ENCODE data around the gene POTEJ. TPM values are rescaled to one million over a fixed set of nuclear protein-coding genes. Genes with fewer than 3 reads are reported as not detected.
"Not testable (repeated sequence)": the region's sequence is repeated elsewhere in the genome, so short reads cannot be mapped to it uniquely, and the experiment has no call there.

Gene POTEJ
- total RNA-seq, 1 experiment from 2014 or later: not detected

- H3K4me1 Mint-ChIP-seq; H3K4me2 ChIP-seq (ENCODE audit: insufficient read depth, insufficient read length, low read length); H2BK15ac ChIP-seq (ENCODE audit: low read depth, low read length); H2AK5ac ChIP-seq (ENCODE audit: insufficient read length, low read length); H3K27ac Mint-ChIP-seq; H3K4me3 Mint-ChIP-seq; H4K8ac ChIP-seq (replicated peaks; ENCODE audit: insufficient read length, low read depth, low read length); H3K14ac ChIP-seq (ENCODE audit: insufficient read depth, low read length); H3K27ac ChIP-seq (ENCODE audit: insufficient read length, low read depth, low read length); H4K91ac ChIP-seq (ENCODE audit: insufficient read length, low read depth, low read length); H3K4ac ChIP-seq (ENCODE audit: low read depth, low read length); H3T11ph ChIP-seq (ENCODE audit: low read length); H4K20me1 ChIP-seq (ENCODE audit: control insufficient read depth, insufficient read depth, insufficient read length); H3K23me2 ChIP-seq (ENCODE audit: insufficient read length, low read depth, low read length, poor library complexity, severe bottlenecking); H3K9ac ChIP-seq (ENCODE audit: extremely low read depth, insufficient read length, low read length); H3K9me3 ChIP-seq (ENCODE audit: control insufficient read depth, low read depth, low read length); H3K79me1 ChIP-seq (ENCODE audit: insufficient read depth, low read depth, low read length, poor library complexity, severe bottlenecking); H3K56ac ChIP-seq (ENCODE audit: insufficient read length, low read depth, low read length); H3K9me3 Mint-ChIP-seq; H3K23ac ChIP-seq (ENCODE audit: insufficient read length, low read depth, low read length); H4K5ac ChIP-seq (ENCODE audit: insufficient read length, low read depth, low read length); H2BK12ac ChIP-seq (ENCODE audit: insufficient read length, low read depth, low read length); DNase-seq; H3K36me3 Mint-ChIP-seq (ENCODE audit: insufficient read depth in 1 of 3, low read depth in 3 of 3); H3K27me3 Mint-ChIP-seq (ENCODE audit: low read depth); H3K79me2 ChIP-seq (ENCODE audit: insufficient read depth, low read length); H2BK120ac ChIP-seq (ENCODE audit: low read depth, low read length, poor library complexity, severe bottlenecking); H2BK5ac ChIP-seq (ENCODE audit: insufficient read length, low read length); H2BK20ac ChIP-seq (ENCODE audit: low read depth, low read length, poor library complexity, severe bottlenecking); H2AFZ ChIP-seq (ENCODE audit: low read length); H3K27me3 ChIP-seq (ENCODE audit: insufficient read depth, low read length); H3K18ac ChIP-seq (ENCODE audit: insufficient read length, low read depth, low read length); H3K4me1 ChIP-seq (ENCODE audit: insufficient read depth, low read length): not testable (repeated sequence)
- WGBS (ENCODE audit: extremely low coverage, insufficient read length, low lambda C conversion rate): no CpG with 5 or more reads among the region's 4 CpGs
Measured at GRCh38 chr2:130584726-130585125, 26.5 kb upstream of the POTEJ start.

DNA sequence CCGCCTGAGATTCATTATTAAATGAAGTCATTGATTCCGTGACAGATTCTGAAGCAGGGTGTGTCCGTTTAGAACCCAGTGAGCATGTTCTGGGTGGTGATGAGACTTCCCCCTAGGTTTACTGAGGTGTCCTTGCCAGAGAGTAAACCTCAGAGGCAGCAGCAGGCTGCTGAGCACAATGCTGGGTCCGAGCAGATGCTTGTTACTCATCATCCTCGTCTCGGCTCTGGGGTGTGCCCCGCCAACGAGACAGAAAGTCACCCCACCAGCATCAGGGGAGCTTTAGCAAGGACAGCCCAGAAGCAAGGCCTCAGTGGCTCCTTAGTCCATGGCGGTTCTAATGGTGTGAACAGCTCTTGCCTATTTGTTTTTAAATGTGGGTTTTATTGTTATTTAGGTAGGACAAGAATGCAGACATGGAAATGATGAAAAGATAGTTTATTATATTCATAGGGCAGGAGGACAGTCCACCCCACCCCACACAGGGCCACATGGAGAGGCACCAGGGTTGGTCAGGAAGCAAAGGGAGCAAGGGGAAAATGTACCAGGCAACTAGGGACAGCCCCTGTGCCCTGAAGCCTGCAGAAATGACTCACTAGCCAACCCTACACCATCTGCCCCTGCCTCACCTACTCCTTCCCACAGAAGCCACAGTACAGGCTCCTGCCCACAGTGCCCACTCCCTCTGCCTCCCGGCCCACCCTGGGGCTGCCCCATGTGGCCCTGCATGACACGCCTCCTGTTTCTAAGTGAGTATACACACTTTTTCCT is 22.4 kb upstream of the POTEJ start:
- H3K18ac ChIP-seq (ENCODE audit: insufficient read length, low read depth, low read length); H4K5ac ChIP-seq (ENCODE audit: insufficient read length, low read depth, low read length); H3K79me1 ChIP-seq (ENCODE audit: insufficient read depth, low read depth, low read length, poor library complexity, severe bottlenecking); H4K20me1 ChIP-seq (ENCODE audit: control insufficient read depth, insufficient read depth, insufficient read length); H2AK5ac ChIP-seq (ENCODE audit: insufficient read length, low read length); H3K56ac ChIP-seq (ENCODE audit: insufficient read length, low read depth, low read length); H3K27me3 Mint-ChIP-seq (ENCODE audit: low read depth); H3K27ac ChIP-seq (ENCODE audit: insufficient read length, low read depth, low read length); H3K9ac ChIP-seq (ENCODE audit: extremely low read depth, insufficient read length, low read length); H3K4me3 Mint-ChIP-seq; H3K14ac ChIP-seq (ENCODE audit: insufficient read depth, low read length); H3K4me1 Mint-ChIP-seq; H3K27ac Mint-ChIP-seq; H3K4me1 ChIP-seq (ENCODE audit: insufficient read depth, low read length); H3K4ac ChIP-seq (ENCODE audit: low read depth, low read length); H3K79me2 ChIP-seq (ENCODE audit: insufficient read depth, low read length); H3K23me2 ChIP-seq (ENCODE audit: insufficient read length, low read depth, low read length, poor library complexity, severe bottlenecking); H2BK5ac ChIP-seq (ENCODE audit: insufficient read length, low read length); H3K9me3 ChIP-seq (ENCODE audit: control insufficient read depth, low read depth, low read length); H4K8ac ChIP-seq (replicated peaks; ENCODE audit: insufficient read length, low read depth, low read length); H3K36me3 Mint-ChIP-seq (ENCODE audit: insufficient read depth in 1 of 3, low read depth in 3 of 3); H4K91ac ChIP-seq (ENCODE audit: insufficient read length, low read depth, low read length); H2AFZ ChIP-seq (ENCODE audit: low read length); H3K27me3 ChIP-seq (ENCODE audit: insufficient read depth, low read length); DNase-seq; H2BK20ac ChIP-seq (ENCODE audit: low read depth, low read length, poor library complexity, severe bottlenecking); H3T11ph ChIP-seq (ENCODE audit: low read length); H2BK12ac ChIP-seq (ENCODE audit: insufficient read length, low read depth, low read length); H3K23ac ChIP-seq (ENCODE audit: insufficient read length, low read depth, low read length); H2BK15ac ChIP-seq (ENCODE audit: low read depth, low read length); H2BK120ac ChIP-seq (ENCODE audit: low read depth, low read length, poor library complexity, severe bottlenecking); H3K9me3 Mint-ChIP-seq; H3K4me2 ChIP-seq (ENCODE audit: insufficient read depth, insufficient read length, low read length): not testable (repeated sequence)
- no CpG with 5 or more reads among the region's 11 CpGs for WGBS (ENCODE audit: extremely low coverage, insufficient read length, low lambda C conversion rate)
